H1 (cell line): Measurements from ENCODE around the gene PRRT1B. TPM values are rescaled to one million over a fixed set of nuclear protein-coding genes. Genes with fewer than 3 reads are reported as not detected.
A peak's percentile ranks its signal among the peaks of the same experiment; 100 is the strongest.

Experiments
- ASH2L ChIP-seq: fragments of 200-600, 300-600 bp; sonication (generic); IDR thresholded peaks from one replicate; pipeline ENCODE4 v1.7.1; 2017; ENCODE audit warnings: low read length
- EP300 ChIP-seq, 2 experiments: IDR thresholded peaks; 1 replicate in 1 of 2; 2 replicates in 1 of 2; pipeline ENCODE4 v1.6.1; 2011 to 2012; ENCODE audit warnings: low read depth in 2 of 2, low read length in 2 of 2, mild to moderate bottlenecking in 2 of 2, borderline replicate concordance in 1 of 2, inconsistent platforms in 1 of 2, moderate library complexity in 1 of 2
- TBP ChIP-seq: IDR thresholded peaks from 2 replicates; pipeline ENCODE4 v1.6.1; 2011; ENCODE audit warnings: low read depth, low read length, improper control_type of control experiment
- TCF12 ChIP-seq: IDR thresholded peaks from 2 replicates; pipeline ENCODE4 v1.6.1; 2011; ENCODE audit warnings: low read depth, mild to moderate bottlenecking, low read length
- TEAD4 ChIP-seq: IDR thresholded peaks from 2 replicates; pipeline ENCODE4 v1.6.1; 2012; ENCODE audit warnings: low read depth, low read length, inconsistent platforms, mixed read lengths
- polyA plus RNA-seq, 7 experiments: library from polyadenylated mRNA; depleted of rRNA in 3 of 7; stranded (reverse) in 5 of 7; unstranded in 2 of 7; fragments of >200 nt in 5 of 7; fragments of 200-250 nt in 2 of 7; gene quantifications; 1 replicate in 5 of 7; 2 replicates in 1 of 7; 4 replicates in 1 of 7; pipeline versions ENCODE4 v1.2.1 to v1.2.3, GENCODE V29; 2011 to 2013; ENCODE audit warnings: missing spikeins in 2 of 7, mixed read lengths in 2 of 7
- total RNA-seq: library from RNA; stranded (reverse); fragmentation: NEBNext Ultra II Directional; extraction: Animal tissue kit (Norgen Biotek cat#: 25700); gene quantifications from 2 replicates; pipeline ENCODE4 v1.2.1, GENCODE V29; 2021
- TF ChIP-seq, protein P1 (sequence below): IDR thresholded peaks from 2 replicates; pipeline ENCODE4 v1.6.1; 2012; ENCODE audit warnings: low read length, inconsistent platforms
- TF ChIP-seq, protein P2 (sequence below): IDR thresholded peaks from 2 replicates; pipeline ENCODE4 v1.6.1; 2012; ENCODE audit warnings: inconsistent platforms

PRRT1B gene
- total and polyA plus RNA-seq, 2 of the 8 experiments (the other 6 are each of a cell fraction or from before 2014, with no cell fraction given): 0.30 to 1.2 TPM

GRCh38 chr9:131608493-131609037, 63.2 kb downstream of the PRRT1B start (continued):
- TF ChIP-seq EP300 (IDR thresholded peaks at IDR 0.05; ENCODE audit: borderline replicate concordance in 1 of 2, low read depth in 2 of 2, low read length in 2 of 2) (peak in 1 of 2 experiments; percentile 67; a peak in 1 of 3 replicates), TCF12 (peak; percentile 90; the same call in 1 of the 2 replicates), TEAD4 (peak; percentile 99), TBP (peak; percentile 49; the same call in 1 of the 2 replicates), ASH2L (peak; percentile 21)
- TF ChIP-seq, protein P1, sequence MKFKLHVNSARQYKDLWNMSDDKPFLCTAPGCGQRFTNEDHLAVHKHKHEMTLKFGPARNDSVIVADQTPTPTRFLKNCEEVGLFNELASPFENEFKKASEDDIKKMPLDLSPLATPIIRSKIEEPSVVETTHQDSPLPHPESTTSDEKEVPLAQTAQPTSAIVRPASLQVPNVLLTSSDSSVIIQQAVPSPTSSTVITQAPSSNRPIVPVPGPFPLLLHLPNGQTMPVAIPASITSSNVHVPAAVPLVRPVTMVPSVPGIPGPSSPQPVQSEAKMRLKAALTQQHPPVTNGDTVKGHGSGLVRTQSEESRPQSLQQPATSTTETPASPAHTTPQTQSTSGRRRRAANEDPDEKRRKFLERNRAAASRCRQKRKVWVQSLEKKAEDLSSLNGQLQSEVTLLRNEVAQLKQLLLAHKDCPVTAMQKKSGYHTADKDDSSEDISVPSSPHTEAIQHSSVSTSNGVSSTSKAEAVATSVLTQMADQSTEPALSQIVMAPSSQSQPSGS: no peak; the same call in 1 of the 2 replicates
- TF ChIP-seq, protein P2, sequence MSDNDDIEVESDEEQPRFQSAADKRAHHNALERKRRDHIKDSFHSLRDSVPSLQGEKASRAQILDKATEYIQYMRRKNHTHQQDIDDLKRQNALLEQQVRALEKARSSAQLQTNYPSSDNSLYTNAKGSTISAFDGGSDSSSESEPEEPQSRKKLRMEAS: peak; percentile 42; the same call in 1 of the 2 replicates

Other genes starting within 250 kb of the PRRT1B start
- 249 and 255 TPM in 2 replicates for gene PRRC2B, start 151.4 kb upstream of the PRRT1B start, total RNA-seq
- gene PRRC2B, start 151.4 kb upstream of the PRRT1B start, polyA plus RNA-seq (2011; rRNA removed): 37.3 and 55.3 TPM in 2 replicates
- gene POMT1, start 42.6 kb upstream of the PRRT1B start, total RNA-seq: 22.3 and 25.7 TPM in 2 replicates
- 33.2 and 41.8 TPM in 2 replicates for gene POMT1, start 42.6 kb upstream of the PRRT1B start, polyA plus RNA-seq (2011; rRNA removed)
- gene UCK1, start 14.3 kb upstream of the PRRT1B start, total RNA-seq: 35.1 and 36.2 TPM in 2 replicates
- 42.0 and 47.0 TPM in 2 replicates for gene UCK1, start 14.3 kb upstream of the PRRT1B start, polyA plus RNA-seq (2011; rRNA removed)
- 73.8 and 78.9 TPM in 2 replicates for gene RAPGEF1, start 194.6 kb downstream of the PRRT1B start, total RNA-seq
- gene RAPGEF1, start 194.6 kb downstream of the PRRT1B start, polyA plus RNA-seq (2011; rRNA removed): 29.7 and 38.2 TPM in 2 replicates